ENCODE data around the gene CCDC192. TPM values are rescaled to one million over a fixed set of nuclear protein-coding genes. Genes with fewer than 3 reads are reported as not detected.

The CCDC192 gene
- total and polyA plus RNA-seq, 10 of the 15 experiments (the other 5 are each of a cell fraction or from before 2014, with no cell fraction given) = 0.20 to 0.79 (median 0.32) TPM; not detected in 4

DNA sequence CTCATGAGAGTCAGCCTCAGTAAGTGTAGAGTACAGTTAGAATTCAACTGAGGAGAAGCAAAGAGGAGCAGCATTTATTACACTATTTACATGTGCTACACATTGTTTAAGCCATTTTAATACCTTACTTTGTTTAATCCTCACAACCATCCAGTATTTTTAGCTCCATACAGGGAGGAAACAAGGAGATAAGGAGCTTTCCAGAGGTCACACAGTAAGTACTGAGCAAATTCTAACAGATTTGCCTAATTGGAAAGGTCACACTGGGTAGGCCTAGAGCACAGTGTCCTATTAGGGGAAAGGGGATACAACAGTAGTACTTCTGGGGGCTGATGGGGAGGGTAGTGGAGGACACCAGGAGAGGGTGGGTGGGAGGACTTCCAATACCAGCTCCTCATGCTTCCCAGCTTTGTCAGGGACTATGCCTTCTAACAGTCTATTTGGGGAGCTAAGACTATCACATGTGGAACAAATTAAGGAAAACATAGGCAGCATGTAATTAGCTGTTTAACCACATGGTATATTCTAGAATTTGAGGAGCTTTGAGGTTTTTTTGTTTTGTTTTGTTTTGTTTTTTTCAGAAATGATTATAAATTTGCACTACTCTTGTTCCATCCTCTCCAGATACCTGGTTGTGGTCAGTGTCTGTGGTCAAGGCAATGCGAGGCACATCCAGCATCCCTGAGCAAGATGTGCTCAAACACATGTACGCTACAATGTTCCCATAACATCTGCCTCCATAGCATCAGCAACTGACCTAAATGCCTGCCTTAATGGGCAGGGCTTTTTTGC, 284.4 kb downstream of the CCDC192 start:
- WGBS (ENCODE audit: insufficient coverage, insufficient replicate concordance, low lambda C conversion rate, missing lambda C conversion rate) = 59% methylated on average over 2 of the region's 2 CpGs
- no peaks in the 10 kb centered on the region for H3K9me3 ChIP-seq (replicated peaks; ENCODE audit: control insufficient read depth, insufficient read depth, low read length)
- ATAC-seq = peak; percentile 27; the same call in 1 of the 3 replicates
- SMC1A ChIA-PET (ENCODE audit: uncharacterized antibody, unreplicated experiment) = interaction anchor here (1.0 to 1.3 kb wide), 3 partner anchors 9 to 90 kb away, joined by 3 to 4 read pairs (median 3); no protein-coding TSS in a partner anchor
- in situ Hi-C loops (cut with MboI) = no loop called here
- H3K9ac ChIP-seq (ENCODE audit: control insufficient read depth, insufficient read depth, low read length) = no peak overlapping the region
- no peaks in the 10 kb centered on the region for H3K36me3 ChIP-seq (ENCODE audit: control insufficient read depth in 2 of 2, insufficient read depth in 2 of 2, low read length in 1 of 2)
- DNase-seq (ENCODE audit: low read depth, low spot score) = no peak
- no peak overlapping the region for H3K4me3 ChIP-seq
- POLR2A ChIA-PET = interaction anchor here (1.1 kb wide), 1 partner anchor 11 kb away, joined by 3 read pairs; no protein-coding TSS in a partner anchor
- no peaks in the 10 kb centered on the region for H3K4me1 ChIP-seq (ENCODE audit: control insufficient read depth, insufficient read depth, low read length)
- RAD21 ChIA-PET (ENCODE audit: unreplicated experiment) = no interaction called here
- H3K4me2 ChIP-seq (ENCODE audit: control insufficient read depth, insufficient read depth) = no peak overlapping the region
- no peak for TF ChIP-seq ZZZ3 (IDR thresholded peaks at IDR 0.05; ENCODE audit: control insufficient read depth, insufficient read length, low read depth)
- H2AFZ ChIP-seq (ENCODE audit: control insufficient read depth, low read depth, low read length) = no peak overlapping the region
- no peaks in the 10 kb centered on the region for H4K20me1 ChIP-seq (ENCODE audit: control insufficient read depth, insufficient read depth)
- no peak for FAIRE-seq
- no TSS peak for BruUV-seq (replicated peaks)
- H3K27ac ChIP-seq (ENCODE audit: control insufficient read depth, insufficient read depth) = no peak overlapping the region
- intact Hi-C loops (cut with micrococcal nuclease; ENCODE audit: unreplicated experiment) = no loop called here
- H3K27me3 ChIP-seq (replicated peaks in 1 of 2; ENCODE audit: control insufficient read depth in 2 of 2, insufficient read depth in 2 of 2, low read length in 1 of 2) = no peaks in the 10 kb centered on the region
- no peaks in the 10 kb centered on the region for H3K79me2 ChIP-seq (ENCODE audit: control insufficient read depth, insufficient read depth, low read length)
- CTCF ChIA-PET = interaction anchor here (1.3 to 1.4 kb wide), 2 partner anchors 9 to 12 kb away, joined by 5 read pairs; no protein-coding TSS in a partner anchor

DNA sequence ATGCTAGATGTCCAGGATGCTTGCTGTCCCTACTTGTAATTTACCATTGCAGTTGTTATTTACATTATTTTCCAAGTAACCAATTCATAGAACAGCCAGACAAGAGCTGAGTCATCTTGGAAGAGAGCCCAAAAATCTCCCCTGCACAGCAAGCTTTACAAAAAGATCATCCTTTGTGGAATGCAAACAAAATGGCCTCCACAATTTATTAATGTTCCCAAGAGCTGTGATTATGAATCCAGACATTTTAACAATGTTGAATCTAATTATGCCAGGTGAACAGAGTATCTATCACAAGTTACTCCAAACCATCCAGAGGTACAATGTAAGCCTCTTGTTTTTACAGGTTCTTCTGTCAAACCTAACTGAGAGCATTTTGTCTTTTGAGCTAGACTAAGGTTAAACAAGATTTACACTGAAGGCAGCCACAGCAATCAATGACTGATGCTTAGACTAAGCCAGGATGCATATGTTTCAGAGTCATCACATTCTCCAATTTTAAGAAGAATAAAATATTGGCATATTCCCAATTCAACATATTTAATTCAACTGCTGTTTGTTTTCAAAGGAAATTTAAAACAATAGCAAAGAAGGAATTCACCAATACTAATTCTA, 285.1 kb downstream of the CCDC192 start:
- FAIRE-seq (no peak), DNase-seq (ENCODE audit: low read depth, low spot score) (no peak), ATAC-seq (no peak)
- no peak overlapping the region for H3K27ac ChIP-seq (ENCODE audit: control insufficient read depth, insufficient read depth)
- no peak overlapping the region for H2AFZ ChIP-seq (ENCODE audit: control insufficient read depth, low read depth, low read length)
- RAD21 ChIA-PET (ENCODE audit: unreplicated experiment) = no interaction called here
- POLR2A ChIA-PET = interaction anchor here (1.1 kb wide), 1 partner anchor 11 kb away, joined by 3 read pairs; no protein-coding TSS in a partner anchor
- intact Hi-C loops (cut with micrococcal nuclease; ENCODE audit: unreplicated experiment) (no loop called here), in situ Hi-C loops (cut with MboI) (no loop called here)
- H3K9me3 ChIP-seq (replicated peaks; ENCODE audit: control insufficient read depth, insufficient read depth, low read length) = no peaks in the 10 kb centered on the region
- H3K36me3 ChIP-seq (ENCODE audit: control insufficient read depth in 2 of 2, insufficient read depth in 2 of 2, low read length in 1 of 2) = no peaks in the 10 kb centered on the region
- H3K4me3 ChIP-seq = no peak overlapping the region
- H3K9ac ChIP-seq (ENCODE audit: control insufficient read depth, insufficient read depth, low read length) = no peak overlapping the region
- SMC1A ChIA-PET (ENCODE audit: uncharacterized antibody, unreplicated experiment) = interaction anchor here (1.2 to 1.3 kb wide), 2 partner anchors 9 to 89 kb away, joined by 3 to 4 read pairs; no protein-coding TSS in a partner anchor
- CTCF ChIA-PET = interaction anchor here (1.4 kb wide), 1 partner anchor 10 kb away, joined by 5 read pairs; no protein-coding TSS in a partner anchor
- no peaks in the 10 kb centered on the region for H3K79me2 ChIP-seq (ENCODE audit: control insufficient read depth, insufficient read depth, low read length)
- H4K20me1 ChIP-seq (ENCODE audit: control insufficient read depth, insufficient read depth) = no peaks in the 10 kb centered on the region
- no peak overlapping the region for H3K4me2 ChIP-seq (ENCODE audit: control insufficient read depth, insufficient read depth)
- no TSS peak for BruUV-seq (replicated peaks)
- H3K4me1 ChIP-seq (ENCODE audit: control insufficient read depth, insufficient read depth, low read length) = no peaks in the 10 kb centered on the region
- no peaks in the 10 kb centered on the region for H3K27me3 ChIP-seq (replicated peaks in 1 of 2; ENCODE audit: control insufficient read depth in 2 of 2, insufficient read depth in 2 of 2, low read length in 1 of 2)
- TF ChIP-seq RFX5 (IDR thresholded peaks at IDR 0.05; ENCODE audit: low read depth, low read length) (no peak), DPF2 (IDR thresholded peaks at IDR 0.05) (no peak), MTA2 (IDR thresholded peaks at IDR 0.05; ENCODE audit: low read depth) (no peak), SKIL (IDR thresholded peaks at IDR 0.05; ENCODE audit: low read depth, poor library complexity, severe bottlenecking) (no peak), SUPT20H (IDR thresholded peaks at IDR 0.05; ENCODE audit: borderline replicate concordance, control insufficient read depth, low read depth, low read length) (no peak), EED (IDR thresholded peaks at IDR 0.05; ENCODE audit: low read depth) (no peak), MEF2B (IDR thresholded peaks at IDR 0.05; ENCODE audit: partially characterized antibody, poor library complexity, severe bottlenecking) (no peak), EZH2 (IDR thresholded peaks at IDR 0.05; ENCODE audit: borderline replicate concordance, control insufficient read depth, low read depth, low read length) (no peak)
- TF ChIP-seq, protein P1, sequence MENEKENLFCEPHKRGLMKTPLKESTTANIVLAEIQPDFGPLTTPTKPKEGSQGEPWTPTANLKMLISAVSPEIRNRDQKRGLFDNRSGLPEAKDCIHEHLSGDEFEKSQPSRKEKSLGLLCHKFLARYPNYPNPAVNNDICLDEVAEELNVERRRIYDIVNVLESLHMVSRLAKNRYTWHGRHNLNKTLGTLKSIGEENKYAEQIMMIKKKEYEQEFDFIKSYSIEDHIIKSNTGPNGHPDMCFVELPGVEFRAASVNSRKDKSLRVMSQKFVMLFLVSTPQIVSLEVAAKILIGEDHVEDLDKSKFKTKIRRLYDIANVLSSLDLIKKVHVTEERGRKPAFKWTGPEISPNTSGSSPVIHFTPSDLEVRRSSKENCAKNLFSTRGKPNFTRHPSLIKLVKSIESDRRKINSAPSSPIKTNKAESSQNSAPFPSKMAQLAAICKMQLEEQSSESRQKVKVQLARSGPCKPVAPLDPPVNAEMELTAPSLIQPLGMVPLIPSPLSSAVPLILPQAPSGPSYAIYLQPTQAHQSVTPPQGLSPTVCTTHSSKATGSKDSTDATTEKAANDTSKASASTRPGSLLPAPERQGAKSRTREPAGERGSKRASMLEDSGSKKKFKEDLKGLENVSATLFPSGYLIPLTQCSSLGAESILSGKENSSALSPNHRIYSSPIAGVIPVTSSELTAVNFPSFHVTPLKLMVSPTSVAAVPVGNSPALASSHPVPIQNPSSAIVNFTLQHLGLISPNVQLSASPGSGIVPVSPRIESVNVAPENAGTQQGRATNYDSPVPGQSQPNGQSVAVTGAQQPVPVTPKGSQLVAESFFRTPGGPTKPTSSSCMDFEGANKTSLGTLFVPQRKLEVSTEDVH (IDR thresholded peaks at IDR 0.05; ENCODE audit: low read depth, partially characterized antibody) = no peak

All from GM12878 (cell line).